ENCODE results near the gene ALAS1. TPM values are rescaled to one million over a fixed set of nuclear protein-coding genes. Genes with fewer than 3 reads are reported as not detected.

ALAS1 gene
- total and polyA plus RNA-seq, 2 donors (not counting 3 experiments of a cell fraction or from before 2014, with no cell fraction given): 45.1 to 72.1 TPM

- Histone ChIP-seq H3K4me1 (ENCODE audit: control insufficient read depth, extremely low read depth, insufficient read depth, low read length) (no peaks in the 10 kb centered on the region), H3K4me2 (ENCODE audit: insufficient read depth, low read length) (no peak overlapping the region), H2AFZ (ENCODE audit: low read depth, low read length) (no peak overlapping the region), H3K27me3 (ENCODE audit: control insufficient read depth in 2 of 2, insufficient read depth in 2 of 2, low read length in 2 of 2) (no peaks in the 10 kb centered on the region), H3K4me3 (replicated peaks in 1 of 3; ENCODE audit: insufficient read depth in 1 of 3, low read depth in 1 of 3, low read length in 3 of 3) (no peak overlapping the region), H3K9me1 (replicated peaks; ENCODE audit: control insufficient read depth, extremely low read depth, insufficient read depth, low read length) (no peaks in the 10 kb centered on the region), H3K9me3 (replicated peaks; ENCODE audit: control insufficient read depth, insufficient read depth, low read length) (no peaks in the 10 kb centered on the region), H4K20me1 (replicated peaks; ENCODE audit: control insufficient read depth, extremely low read depth, insufficient read depth, low read length) (no peaks in the 10 kb centered on the region), H3K36me3 (ENCODE audit: control insufficient read depth in 2 of 2, extremely low read depth in 1 of 2, insufficient read depth in 2 of 2, low read length in 2 of 2) (no peaks in the 10 kb centered on the region), H3K27ac (ENCODE audit: insufficient read depth, low read depth, low read length) (no peak overlapping the region), H3K79me2 (ENCODE audit: control insufficient read depth, insufficient read depth, low read length) (no peaks in the 10 kb centered on the region), H3K9ac (replicated peaks; ENCODE audit: extremely low read depth, insufficient read depth, low read length) (no peak overlapping the region)
- BruUV-seq (replicated peaks): no TSS peak
- FAIRE-seq (no peak), DNase-seq (ENCODE audit: low read depth, low spot score) (no peak)
- dilution Hi-C loops (cut with MboI; ENCODE audit: extremely low pct_ligation_motif_present, low sequenced_read_pairs) (no loop called here), intact Hi-C loops (cut with micrococcal nuclease) (no loop called here)
- POLR2A ChIA-PET: no interaction called here
- TF ChIP-seq FOS (IDR thresholded peaks at IDR 0.05; ENCODE audit: borderline replicate concordance, insufficient read depth, low read length) (no peak), POLR2AphosphoS5 (IDR thresholded peaks at IDR 0.05; ENCODE audit: insufficient read depth, low read depth, low read length) (no peak), GATA2 (IDR thresholded peaks at IDR 0.05; ENCODE audit: insufficient read depth, insufficient read length, low read depth, low read length) (no peak), JUN (IDR thresholded peaks at IDR 0.05; ENCODE audit: borderline replicate concordance, insufficient read depth, insufficient read length, low read depth) (no peak)
- CTCF ChIA-PET: no interaction called here
Observed at GRCh38 chr3:52173101-52173500, 24.9 kb upstream of the ALAS1 start.

GRCh38 chr3:52174896-52175295, 23.1 kb upstream of the ALAS1 start:
- no peaks in the 10 kb centered on the region for H3K9me3 ChIP-seq (replicated peaks; ENCODE audit: control insufficient read depth, insufficient read depth, low read length)
- no peaks in the 10 kb centered on the region for H3K4me1 ChIP-seq (ENCODE audit: control insufficient read depth, extremely low read depth, insufficient read depth, low read length)
- POLR2A ChIA-PET: no interaction called here
- H3K4me3 ChIP-seq (replicated peaks in 1 of 3; ENCODE audit: insufficient read depth in 1 of 3, low read depth in 1 of 3, low read length in 3 of 3): no peak overlapping the region
- dilution Hi-C loops (cut with MboI; ENCODE audit: extremely low pct_ligation_motif_present, low sequenced_read_pairs): no loop called here
- H4K20me1 ChIP-seq (replicated peaks; ENCODE audit: control insufficient read depth, extremely low read depth, insufficient read depth, low read length): no peaks in the 10 kb centered on the region
- no peak overlapping the region for H3K27ac ChIP-seq (ENCODE audit: insufficient read depth, low read depth, low read length)
- intact Hi-C loops (cut with micrococcal nuclease): no loop called here
- H3K9ac ChIP-seq (replicated peaks; ENCODE audit: extremely low read depth, insufficient read depth, low read length): no peak overlapping the region
- FAIRE-seq (no peak), DNase-seq (ENCODE audit: low read depth, low spot score) (no peak)
- H3K79me2 ChIP-seq (ENCODE audit: control insufficient read depth, insufficient read depth, low read length): no peaks in the 10 kb centered on the region
- peaks cover 0 to 4% of the 10 kb centered on the region in 2 experiments for H3K27me3 ChIP-seq (ENCODE audit: control insufficient read depth in 2 of 2, insufficient read depth in 2 of 2, low read length in 2 of 2)
- H3K36me3 ChIP-seq (ENCODE audit: control insufficient read depth in 2 of 2, extremely low read depth in 1 of 2, insufficient read depth in 2 of 2, low read length in 2 of 2): no peaks in the 10 kb centered on the region
- no TSS peak for BruUV-seq (replicated peaks)
- CTCF ChIA-PET: interaction anchor here (1.2 kb wide), 1 partner anchor 9 kb away, joined by 3 read pairs; no protein-coding TSS in a partner anchor
- TF ChIP-seq MYC (IDR thresholded peaks at IDR 0.05; ENCODE audit: low read depth, low read length): no peak
- TF ChIP-seq EZH2 (IDR thresholded peaks at IDR 0.05; ENCODE audit: borderline replicate concordance, low read depth, low read length, severe bottlenecking): no peak
- TF ChIP-seq GATA2 (IDR thresholded peaks at IDR 0.05; ENCODE audit: insufficient read depth, insufficient read length, low read depth, low read length): no peak
- TF ChIP-seq FOS (IDR thresholded peaks at IDR 0.05; ENCODE audit: borderline replicate concordance, insufficient read depth, low read length): no peak
- no peak for TF ChIP-seq POLR2A (IDR thresholded peaks at IDR 0.05; ENCODE audit: low read depth, low read length)
- no peak for TF ChIP-seq MAX (IDR thresholded peaks at IDR 0.05; ENCODE audit: insufficient read depth, insufficient read length)
- TF ChIP-seq JUN (IDR thresholded peaks at IDR 0.05; ENCODE audit: borderline replicate concordance, insufficient read depth, insufficient read length, low read depth): no peak
- no peak for TF ChIP-seq CTCF (IDR thresholded peaks at IDR 0.05; ENCODE audit: extremely low read depth in 1 of 2, insufficient read depth in 1 of 2, low read depth in 1 of 2, low read length in 2 of 2)
- H2AFZ ChIP-seq (ENCODE audit: low read depth, low read length): no peak overlapping the region
- H3K9me1 ChIP-seq (replicated peaks; ENCODE audit: control insufficient read depth, extremely low read depth, insufficient read depth, low read length): no peaks in the 10 kb centered on the region
- no peak overlapping the region for H3K4me2 ChIP-seq (ENCODE audit: insufficient read depth, low read length)
